ENCODE data around the gene REXO4. TPM values are rescaled to one million over a fixed set of nuclear protein-coding genes. Genes with fewer than 3 reads are reported as not detected.

The REXO4 gene
- total RNA-seq, 4 donors from 2014 or later, result 11.2 to 29.9 (median 18.1) TPM

DNA sequence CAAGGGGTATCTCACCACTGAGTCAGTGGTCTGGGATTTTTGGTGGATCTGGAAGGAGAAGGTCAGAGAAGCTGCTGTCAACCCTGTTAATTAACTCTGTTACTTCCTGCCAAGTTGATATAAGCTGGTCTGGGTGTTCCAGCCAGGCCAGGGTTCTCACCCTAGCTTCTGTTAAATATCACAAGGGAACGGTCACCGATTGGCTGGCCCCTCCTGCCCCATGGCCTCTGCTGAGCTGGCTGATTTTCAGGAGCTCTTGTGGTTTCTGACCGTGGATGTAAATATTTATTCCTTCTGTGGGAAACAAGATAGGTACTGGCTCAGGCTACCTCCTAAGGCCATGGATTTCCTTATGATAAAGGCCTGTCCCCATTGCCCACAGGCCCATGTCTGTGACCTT, 5.4 kb upstream of the REXO4 start:
- H3K9me3 ChIP-seq, result no peaks in the 10 kb centered on the region
- TF ChIP-seq POLR2AphosphoS5 (IDR thresholded peaks at IDR 0.05) (no peak), POLR2A (IDR thresholded peaks at IDR 0.05) (no peak), CTCF (IDR thresholded peaks at IDR 0.05) (no peak), EP300 (IDR thresholded peaks at IDR 0.05) (no peak)
- H3K36me3 ChIP-seq, result peaks cover 0 to 12% of the 10 kb centered on the region in 2 donors
- peaks cover 0 to 13% (median under 1%) of the 10 kb centered on the region in 3 donors for H3K4me1 ChIP-seq
- 17% methylated on average over 1 of the region's 3 CpGs; no CpG with 5 or more reads in 1 of the 2 donors for WGBS, 2 donors (ENCODE audit: low coverage in 1 of 2)
- H3K27me3 ChIP-seq, result peaks cover 44% of the 10 kb centered on the region
- no peak for ATAC-seq
- H3K4me3 ChIP-seq, result no peak overlapping the region
- H3K27ac ChIP-seq, result no peak overlapping the region

DNA sequence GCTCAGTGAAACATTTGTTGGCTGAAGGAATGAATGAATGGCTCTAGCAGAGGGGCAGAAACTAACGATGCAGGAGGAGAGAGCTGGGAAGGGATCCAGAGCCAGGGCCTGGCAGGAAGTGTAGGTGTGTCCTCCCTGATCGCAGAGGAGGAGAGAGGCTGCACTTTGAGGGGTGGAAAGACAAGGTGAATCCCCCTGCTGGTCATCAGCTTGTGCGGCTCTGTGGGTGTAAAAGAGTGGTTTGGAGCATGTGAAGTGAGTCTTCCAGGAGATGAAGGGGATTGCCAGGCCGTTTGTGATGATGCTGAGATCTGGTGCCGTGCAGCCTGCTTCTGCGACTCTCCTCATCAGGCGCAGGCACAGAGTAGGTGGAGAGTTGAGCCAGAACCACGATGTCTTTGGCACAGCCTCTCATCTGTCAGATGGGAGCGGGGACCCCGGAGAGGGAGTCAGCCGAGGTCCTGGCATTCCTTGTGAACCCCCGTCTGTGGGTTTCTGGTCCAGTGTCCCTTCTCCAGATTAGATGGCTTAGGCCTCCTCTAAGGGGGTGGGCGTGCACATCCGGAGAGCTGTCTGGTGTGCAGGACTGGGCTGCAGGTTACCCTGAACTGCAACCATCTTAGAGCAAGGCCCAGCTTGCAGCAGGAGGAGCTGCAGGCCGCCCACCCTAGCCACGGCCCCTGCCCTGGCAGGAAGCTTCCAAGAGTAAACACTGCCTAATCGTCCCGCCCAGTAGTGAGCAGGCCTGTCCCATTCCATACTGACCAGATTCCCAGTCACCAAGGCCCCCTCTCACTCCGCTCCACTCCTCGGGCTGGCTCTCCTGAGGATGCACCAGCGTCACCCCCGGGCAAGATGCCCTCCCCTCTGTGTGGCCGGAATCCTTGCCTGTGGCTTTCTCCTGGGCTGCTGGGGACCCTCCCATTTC, 4.1 kb upstream of the REXO4 start, which contains the start of gene ADAMTS13:
Gene ADAMTS13 (plus strand): TSS at position 753 of the 928 bp plus-strand sequence. CDS start 77 bp downstream, at position 830.
- WGBS, 2 donors (ENCODE audit: low coverage in 1 of 2), result 10 to 15% methylated on average over 3 of the region's 23 CpGs
- H3K27me3 ChIP-seq, result peaks cover 31% of the 10 kb centered on the region
- ATAC-seq, result no peak
- H3K36me3 ChIP-seq, result peaks cover 0 to 12% of the 10 kb centered on the region in 2 donors
- H3K9me3 ChIP-seq, result no peaks in the 10 kb centered on the region
- no peak within 1 kb of the TSS for H3K27ac ChIP-seq
- no peak for TF ChIP-seq POLR2A (IDR thresholded peaks at IDR 0.05)
- no peak for TF ChIP-seq POLR2AphosphoS5 (IDR thresholded peaks at IDR 0.05)
- TF ChIP-seq EP300 (IDR thresholded peaks at IDR 0.05), result no peak
- H3K4me1 ChIP-seq, result peaks cover 0 to 19% (median 3%) of the 10 kb centered on the region in 3 donors
- no peak within 1 kb of the TSS for H3K4me3 ChIP-seq

- no peak overlapping the region for H3K27ac ChIP-seq
- H3K4me1 ChIP-seq, result peaks cover 0 to 33% (median 13%) of the 10 kb centered on the region in 3 donors
- H3K9me3 ChIP-seq, result no peaks in the 10 kb centered on the region
- 62 to 85% methylated on average over 4 to 5 of the region's 5 CpGs for WGBS, 2 donors (ENCODE audit: low coverage in 1 of 2)
- ATAC-seq, result no peak
- TF ChIP-seq POLR2AphosphoS5 (IDR thresholded peaks at IDR 0.05) (no peak), POLR2A (IDR thresholded peaks at IDR 0.05) (no peak), EP300 (IDR thresholded peaks at IDR 0.05) (no peak)
- H3K4me3 ChIP-seq, result no peak overlapping the region
- H3K36me3 ChIP-seq, result peaks cover 0 to 15% of the 10 kb centered on the region in 2 donors
- H3K27me3 ChIP-seq, result peaks cover 19% of the 10 kb centered on the region
These were observed 2.6 kb upstream of the REXO4 start for GRCh38 chr9:133420392-133420827.

- 39 to 61% methylated on average over 4 to 9 of the region's 13 CpGs for WGBS, 2 donors (ENCODE audit: low coverage in 1 of 2)
- Histone ChIP-seq H3K9me3 (no peaks in the 10 kb centered on the region), H3K27ac (peak overlapping the region in 3 of 4 donors; percentile 86 to 90 (median 89)), H3K4me1 (peaks cover 0 to 40% (median 13%) of the 10 kb centered on the region in 3 donors), H3K4me3 (no peak overlapping the region), H3K27me3 (peaks cover 5% of the 10 kb centered on the region), H3K36me3 (peaks cover 0 to 20% of the 10 kb centered on the region in 2 donors)
- no peak for ATAC-seq
- TF ChIP-seq EP300 (IDR thresholded peaks at IDR 0.05), result no peak
- no peak for TF ChIP-seq POLR2A (IDR thresholded peaks at IDR 0.05)
- no peak for TF ChIP-seq CTCF (IDR thresholded peaks at IDR 0.05)
- TF ChIP-seq POLR2AphosphoS5 (IDR thresholded peaks at IDR 0.05), result no peak
These were observed 1.2 kb upstream of the REXO4 start for GRCh38 chr9:133419005-133419404.

DNA sequence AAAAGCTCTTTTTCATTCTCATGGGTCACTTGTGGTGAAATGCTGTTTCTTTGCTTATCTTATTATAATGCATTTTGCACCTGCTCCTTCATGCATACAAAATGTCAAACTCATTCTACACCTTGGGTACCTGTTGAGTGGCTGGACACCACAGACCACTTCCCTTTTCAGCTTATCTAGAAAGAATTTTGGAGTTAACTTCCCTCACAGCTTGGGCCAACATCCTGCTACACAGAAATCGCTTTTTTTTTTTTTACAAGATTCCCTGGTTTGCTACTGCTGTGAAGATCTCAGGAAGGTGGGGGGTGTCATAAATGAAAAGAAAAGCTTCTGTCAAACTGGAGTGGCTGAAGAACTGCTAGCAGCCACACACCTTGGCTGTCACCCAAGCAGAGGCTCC, 2.6 kb downstream of the REXO4 start:
- no peak for ATAC-seq
- H3K27me3 ChIP-seq, result no peaks in the 10 kb centered on the region
- H3K36me3 ChIP-seq, result peaks cover 0 to 58% of the 10 kb centered on the region in 2 donors
- TF ChIP-seq POLR2A (IDR thresholded peaks at IDR 0.05) (no peak), CTCF (IDR thresholded peaks at IDR 0.05) (no peak), EP300 (IDR thresholded peaks at IDR 0.05) (no peak), POLR2AphosphoS5 (IDR thresholded peaks at IDR 0.05) (no peak)
- no peaks in the 10 kb centered on the region for H3K9me3 ChIP-seq
- 71 to 83% methylated on average over 1 of the region's 1 CpG for WGBS, 2 donors (ENCODE audit: low coverage in 1 of 2)
- no peak overlapping the region for H3K27ac ChIP-seq
- no peak overlapping the region for H3K4me3 ChIP-seq
- peaks cover 0 to 44% (median 13%) of the 10 kb centered on the region in 3 donors for H3K4me1 ChIP-seq

Data from gastroesophageal sphincter (tissue), 4 donors.